Activated CD4-positive, alpha-beta T cell treated with anti-CD3 and anti-CD28 coated beads for 36 hours (primary cell): ENCODE measurements around the gene WRAP53. TPM values are rescaled to one million over a fixed set of nuclear protein-coding genes. Genes with fewer than 3 reads are reported as not detected.
A peak's percentile ranks its signal among the peaks of the same experiment; 100 is the strongest.

Source experiments
- ATAC-seq: fragments of 200-7000 bp; cut with Tn5 transposase; one replicate; pipeline ENCODE4 v1.10.0; 2021; ENCODE audit warnings: mild to moderate bottlenecking, moderate library complexity
- CTCF ChIA-PET: fragments of 350-600 bp; sonication (Branson Sonifier 250); formaldehyde crosslinking; loops from one replicate; lab custom pipeline; 2021; ENCODE audit warnings: antibody characterized with exemption; lab: Charles Lee
- POLR2A ChIA-PET: fragments of 350-600 bp; sonication (Branson Sonifier 250); formaldehyde crosslinking; loops from one replicate; lab custom pipeline; 2021; ENCODE audit warnings: antibody characterized with exemption, inconsistent platforms; lab: Charles Lee
- DNase-seq: peaks from one replicate; pipeline ENCODE4 v3.0.0-alpha.2; 2020
- H3K27ac Mint-ChIP-seq: one replicate; pipeline ENCODE4 v1.8.0; 2021; ENCODE audit warnings: mixed read lengths
- H3K27me3 Mint-ChIP-seq: one replicate; pipeline ENCODE4 v1.8.0; 2021; ENCODE audit warnings: mixed read lengths
- H3K36me3 Mint-ChIP-seq: one replicate; pipeline ENCODE4 v1.8.0; 2021; ENCODE audit warnings: low read depth, mixed read lengths
- H3K4me1 Mint-ChIP-seq: one replicate; pipeline ENCODE4 v1.8.0; 2021; ENCODE audit warnings: mixed read lengths
- H3K4me3 Mint-ChIP-seq: one replicate; pipeline ENCODE4 v1.8.0; 2021; ENCODE audit warnings: mild to moderate bottlenecking, moderate library complexity, mixed read lengths
- H3K9me3 Mint-ChIP-seq: one replicate; pipeline ENCODE4 v1.8.0; 2021; ENCODE audit warnings: low read depth, mixed read lengths
- intact Hi-C, 2 experiments: fragments of 100-400 bp; cut with DNase I in 1 of 2; cut with micrococcal nuclease in 1 of 2; formaldehyde crosslinking; loops; one replicate each; pipeline versions ENCODE4 v1.14.2 to v1.15.1; 2022 to 2024; cut with DNase I, micrococcal nuclease
- total RNA-seq, 2 experiments: library from RNA; stranded (reverse); gene quantifications; one replicate each; pipeline ENCODE4 v1.2.3, GENCODE V29; 2021

WRAP53 gene
- total RNA-seq, 2 experiments from 2014 or later, result 23.5 to 27.1 TPM

- no peaks in the 10 kb centered on the region for H3K9me3 Mint-ChIP-seq
- DNase-seq (no peak), ATAC-seq (no peak)
- peaks cover 31% of the 10 kb centered on the region for H3K36me3 Mint-ChIP-seq
- POLR2A ChIA-PET, result no interaction called here
- peaks cover 26% of the 10 kb centered on the region for H3K27me3 Mint-ChIP-seq
- CTCF ChIA-PET, result interaction anchor here (0.5 to 1.6 kb wide), 3 partner anchors 11 to 1882 kb away, joined by 3 to 4 read pairs (median 3); partner anchors contain the start of gene TP53
- H3K27ac Mint-ChIP-seq, result no peak overlapping the region
- H3K4me3 Mint-ChIP-seq, result no peak overlapping the region
- intact Hi-C loops, result no loop called here
- peaks cover 14% of the 10 kb centered on the region for H3K4me1 Mint-ChIP-seq
These were observed 13.4 kb downstream of the WRAP53 start for GRCh38 chr17:7701681-7702080.

GRCh38 chr17:7702776-7703175, 14.5 kb downstream of the WRAP53 start:
- ATAC-seq, result no peak
- ChIA-PET CTCF (interaction anchor here (0.5 kb wide), 1 partner anchor 102 kb away, joined by 3 read pairs; no protein-coding TSS in a partner anchor), POLR2A (interaction anchor here (0.6 to 1.5 kb wide), 5 partner anchors 15 to 251 kb away, joined by 3 to 7 read pairs (median 4); partner anchors contain the start of gene TP53)
- no peaks in the 10 kb centered on the region for H3K9me3 Mint-ChIP-seq
- DNase-seq, result no peak
- H3K27ac Mint-ChIP-seq, result no peak overlapping the region
- intact Hi-C loops, result no loop called here
- peaks cover 14% of the 10 kb centered on the region for H3K4me1 Mint-ChIP-seq
- peaks cover 34% of the 10 kb centered on the region for H3K27me3 Mint-ChIP-seq
- peaks cover 26% of the 10 kb centered on the region for H3K36me3 Mint-ChIP-seq
- H3K4me3 Mint-ChIP-seq, result no peak overlapping the region

- ChIA-PET POLR2A (interaction anchor here (0.6 to 1.5 kb wide), 6 partner anchors 15 to 252 kb away, joined by 3 to 7 read pairs (median 4); partner anchors contain the start of genes TP53 and WRAP53), CTCF (interaction anchor here (0.5 to 4.8 kb wide), 2 partner anchors 15 to 101 kb away, joined by 3 to 25 read pairs; partner anchors contain the start of genes TP53 and WRAP53)
- H3K4me3 Mint-ChIP-seq, result no peak overlapping the region
- peaks cover 14% of the 10 kb centered on the region for H3K4me1 Mint-ChIP-seq
- H3K9me3 Mint-ChIP-seq, result no peaks in the 10 kb centered on the region
- H3K27me3 Mint-ChIP-seq, result peaks cover 40% of the 10 kb centered on the region
- peak; percentile 53 for ATAC-seq
- H3K36me3 Mint-ChIP-seq, result peaks cover 20% of the 10 kb centered on the region
- peak; percentile 36 for DNase-seq
- no peak overlapping the region for H3K27ac Mint-ChIP-seq
- intact Hi-C loops, result no loop called here
These were observed 15.6 kb downstream of the WRAP53 start for GRCh38 chr17:7703584-7704479.

GRCh38 chr17:7704601-7705268, 16.5 kb downstream of the WRAP53 start, which contains the start of gene EFNB3:
Gene EFNB3, plus strand, starts transcription at chr17:7705202. Its CDS starts 397 bp downstream, at chr17:7705599.
- no peak for ATAC-seq
- DNase-seq, result peak; percentile 23
- intact Hi-C loops, result no loop called here
- Mint-ChIP-seq H3K4me1 (peaks cover 14% of the 10 kb centered on the region), H3K4me3 (peak within 1 kb of the TSS; percentile 30), H3K27ac (no peak within 1 kb of the TSS), H3K27me3 (peaks cover 43% of the 10 kb centered on the region), H3K9me3 (no peaks in the 10 kb centered on the region), H3K36me3 (peaks cover 20% of the 10 kb centered on the region)
- CTCF ChIA-PET, result interaction anchor here (4.8 kb wide), 1 partner anchor 16 kb away, joined by 25 read pairs; the partner anchor contains the start of genes TP53 and WRAP53
- POLR2A ChIA-PET, result interaction anchor here (1.4 to 1.5 kb wide), 2 partner anchors 16 to 19 kb away, joined by 4 read pairs; partner anchors contain the start of gene WRAP53

- ATAC-seq (no peak), DNase-seq (no peak)
- Mint-ChIP-seq H3K36me3 (peaks cover 16% of the 10 kb centered on the region), H3K27ac (no peak overlapping the region), H3K4me1 (peaks cover 20% of the 10 kb centered on the region), H3K27me3 (peaks cover 51% of the 10 kb centered on the region), H3K4me3 (no peak overlapping the region), H3K9me3 (no peaks in the 10 kb centered on the region)
- ChIA-PET CTCF (interaction anchor here (0.6 to 4.8 kb wide), 4 partner anchors 16 to 660 kb away, joined by 3 to 25 read pairs (median 3); partner anchors contain the start of genes ATP1B2, TP53 and WRAP53), POLR2A (interaction anchor here (0.8 to 1.4 kb wide), 2 partner anchors 17 to 221 kb away, joined by 4 read pairs; partner anchors contain the start of gene WRAP53)
- intact Hi-C loops, result no loop called here
These were observed 17.3 kb downstream of the WRAP53 start for GRCh38 chr17:7705269-7706255.

GRCh38 chr17:7706631-7707354, 18.5 kb downstream of the WRAP53 start:
- DNase-seq (no peak), ATAC-seq (no peak)
- ChIA-PET CTCF (interaction anchor here (0.7 to 4.8 kb wide), 4 partner anchors 18 to 698 kb away, joined by 3 to 25 read pairs (median 3); partner anchors contain the start of genes TP53 and WRAP53), POLR2A (interaction anchor here (0.8 kb wide), 1 partner anchor 20 kb away, joined by 6 read pairs; no protein-coding TSS in a partner anchor)
- Mint-ChIP-seq H3K27me3 (peaks cover 59% of the 10 kb centered on the region), H3K36me3 (peaks cover 8% of the 10 kb centered on the region), H3K27ac (no peak overlapping the region), H3K9me3 (no peaks in the 10 kb centered on the region), H3K4me1 (peaks cover 23% of the 10 kb centered on the region), H3K4me3 (no peak overlapping the region)
- intact Hi-C loops, result no loop called here

- Mint-ChIP-seq H3K36me3 (peaks cover 3% of the 10 kb centered on the region), H3K27me3 (peaks cover 59% of the 10 kb centered on the region), H3K9me3 (no peaks in the 10 kb centered on the region), H3K27ac (no peak overlapping the region), H3K4me1 (peaks cover 23% of the 10 kb centered on the region), H3K4me3 (no peak overlapping the region)
- ChIA-PET CTCF (interaction anchor here (0.7 to 4.8 kb wide), 4 partner anchors 18 to 697 kb away, joined by 3 to 25 read pairs (median 3); partner anchors contain the start of genes TP53 and WRAP53), POLR2A (interaction anchor here (0.8 kb wide), 1 partner anchor 21 kb away, joined by 6 read pairs; no protein-coding TSS in a partner anchor)
- ATAC-seq (no peak), DNase-seq (no peak)
- intact Hi-C loops, result no loop called here
These were observed 19.2 kb downstream of the WRAP53 start for GRCh38 chr17:7707446-7707845.

GRCh38 chr17:7707858-7708750, 19.8 kb downstream of the WRAP53 start:
- intact Hi-C loops, result no loop called here
- H3K27me3 Mint-ChIP-seq, result peaks cover 64% of the 10 kb centered on the region
- POLR2A ChIA-PET, result no interaction called here
- H3K27ac Mint-ChIP-seq, result no peak overlapping the region
- no peak overlapping the region for H3K4me3 Mint-ChIP-seq
- H3K4me1 Mint-ChIP-seq, result peaks cover 23% of the 10 kb centered on the region
- no peaks in the 10 kb centered on the region for H3K9me3 Mint-ChIP-seq
- DNase-seq (no peak), ATAC-seq (no peak)
- H3K36me3 Mint-ChIP-seq, result no peaks in the 10 kb centered on the region
- CTCF ChIA-PET, result interaction anchor here (0.8 to 4.8 kb wide), 3 partner anchors 19 to 282 kb away, joined by 3 to 25 read pairs (median 4); partner anchors contain the start of genes TP53 and WRAP53

- no peak overlapping the region for H3K4me3 Mint-ChIP-seq
- DNase-seq (no peak), ATAC-seq (no peak)
- no peaks in the 10 kb centered on the region for H3K9me3 Mint-ChIP-seq
- H3K4me1 Mint-ChIP-seq, result peaks cover 20% of the 10 kb centered on the region
- no peak overlapping the region for H3K27ac Mint-ChIP-seq
- peaks cover 64% of the 10 kb centered on the region for H3K27me3 Mint-ChIP-seq
- ChIA-PET POLR2A (no interaction called here), CTCF (interaction anchor here (0.8 kb wide), 1 partner anchor 20 kb away, joined by 4 read pairs; no protein-coding TSS in a partner anchor)
- intact Hi-C loops, result no loop called here
- H3K36me3 Mint-ChIP-seq, result no peaks in the 10 kb centered on the region
These were observed 20.8 kb downstream of the WRAP53 start for GRCh38 chr17:7709031-7709430.
